ENCODE measurements around the gene HLA-B. TPM values are rescaled to one million over a fixed set of nuclear protein-coding genes. Genes with fewer than 3 reads are reported as not detected.

Gene HLA-B
- total RNA-seq, 1 donor from 2014 or later = 208 TPM

DNA sequence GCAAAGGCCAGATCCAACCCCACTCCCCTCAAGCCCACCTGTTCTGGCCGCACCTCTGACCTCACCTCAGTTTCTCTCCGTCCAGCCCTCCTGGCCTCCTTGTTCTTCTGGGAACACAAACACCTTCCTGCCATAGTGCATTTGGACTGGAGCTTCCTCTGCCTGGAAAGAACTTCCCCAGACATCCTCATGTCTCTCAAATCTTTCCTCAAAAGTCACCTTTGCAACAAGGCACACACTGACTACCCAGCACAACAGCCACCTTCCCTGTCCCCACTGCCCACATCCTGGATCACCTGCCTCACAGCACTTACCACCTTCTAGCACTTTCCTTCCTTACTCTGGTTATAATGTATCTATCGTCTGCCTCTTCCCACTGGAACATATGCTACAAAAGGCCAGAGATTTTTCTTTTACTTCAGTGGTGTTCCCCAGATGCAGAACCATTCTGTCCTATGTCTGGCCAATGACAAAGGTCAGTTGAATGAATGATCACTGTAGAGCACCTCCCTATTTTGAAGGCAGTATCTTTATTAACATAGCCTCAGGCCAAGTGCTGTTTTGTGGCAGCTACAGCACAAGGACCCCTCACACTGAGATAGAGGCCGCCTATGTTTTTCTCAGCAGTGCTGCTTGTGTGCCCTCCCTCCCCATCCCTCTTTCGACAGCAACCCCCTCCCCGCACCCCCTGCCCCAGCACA lies 4.1 kb downstream of the HLA-B start:
- DNase-seq (ENCODE audit: low read depth) = no peak

GRCh38 chr6:31352310-31352682 lies 4.7 kb downstream of the HLA-B start:
- DNase-seq (ENCODE audit: low read depth) = no peak

- DNase-seq (ENCODE audit: low read depth) = no peak
These were observed 5.3 kb downstream of the HLA-B start for GRCh38 chr6:31351401-31352309.

GRCh38 chr6:31351033-31351380 lies 6.0 kb downstream of the HLA-B start:
- no peak for DNase-seq (ENCODE audit: low read depth)

GRCh38 chr6:31350196-31351032 lies 6.6 kb downstream of the HLA-B start:
- DNase-seq (ENCODE audit: low read depth) = no peak

DNA sequence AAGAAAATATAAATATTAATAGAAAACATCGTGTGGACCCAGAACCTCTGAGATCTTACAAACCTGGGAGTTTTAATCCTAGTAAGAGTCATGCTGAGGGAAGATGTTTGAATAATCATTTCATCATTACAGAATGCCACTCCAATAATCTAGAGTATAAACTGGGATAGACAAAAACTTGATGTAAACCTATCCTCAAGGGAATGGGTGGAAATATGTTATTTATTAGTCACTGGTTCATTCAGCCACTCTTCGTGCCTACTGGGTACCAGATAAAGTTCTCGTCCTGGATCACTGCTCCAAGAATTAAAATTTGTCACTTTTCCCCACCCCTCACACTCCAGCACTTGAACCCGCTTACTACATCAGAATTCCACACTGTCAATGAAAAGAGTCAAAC lies 7.7 kb downstream of the HLA-B start:
- DNase-seq (ENCODE audit: low read depth) = no peak

GRCh38 chr6:31345026-31345730 lies 11.8 kb downstream of the HLA-B start:
- no peak for DNase-seq (ENCODE audit: low read depth)

- no peak for DNase-seq (ENCODE audit: low read depth)
These were observed 16.8 kb downstream of the HLA-B start for GRCh38 chr6:31340228-31340627.

DNA sequence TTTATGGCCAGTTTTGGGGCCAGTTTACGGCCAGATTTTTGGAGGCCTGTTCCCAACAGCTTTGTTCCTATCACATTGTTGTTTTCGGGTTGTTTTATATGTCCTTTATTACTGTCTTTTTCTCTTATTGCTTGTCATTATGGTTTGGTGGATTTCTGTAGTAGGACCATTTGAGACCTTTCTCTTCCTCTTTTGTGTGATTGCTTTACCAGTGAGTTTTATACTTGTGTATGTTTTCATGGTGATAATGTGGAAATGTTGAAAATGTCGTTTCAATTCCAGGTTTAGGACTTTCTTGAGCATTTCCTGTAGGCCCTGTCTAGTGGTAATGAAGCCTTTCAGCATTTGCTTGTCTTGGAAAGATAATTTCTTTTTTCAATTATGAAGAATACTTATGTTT lies 17.8 kb downstream of the HLA-B start:
- DNase-seq (ENCODE audit: low read depth) = no peak

DNA sequence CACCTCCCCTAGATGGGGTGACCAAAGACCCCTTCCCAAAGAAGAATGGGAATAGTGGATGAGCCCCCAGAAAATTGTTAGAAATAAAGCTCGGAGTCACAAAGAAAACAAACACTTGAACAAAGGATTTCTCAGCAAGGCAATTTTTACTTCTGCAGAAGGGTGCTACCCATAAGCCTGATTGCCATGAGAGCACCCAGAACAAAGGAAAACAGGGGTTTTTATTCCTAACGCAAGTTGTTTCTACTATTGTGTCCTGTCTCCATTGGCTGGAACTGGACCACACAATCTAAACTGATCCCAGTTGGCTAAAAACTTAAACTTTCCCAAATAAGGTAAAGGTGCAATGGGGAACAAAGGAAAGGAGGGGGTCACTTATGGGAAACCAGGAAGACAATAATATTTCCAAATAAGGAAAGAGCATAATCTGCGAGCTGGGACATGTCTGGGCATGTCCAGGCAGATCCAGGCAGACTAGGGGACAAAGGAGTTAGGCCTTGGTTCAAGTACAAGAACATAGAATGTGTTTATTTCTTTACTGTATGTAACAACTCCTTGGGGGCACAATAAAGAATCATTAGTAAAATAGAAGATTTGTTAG lies 20.0 kb downstream of the HLA-B start:
- DNase-seq (ENCODE audit: low read depth) = peak; percentile 46

DNA sequence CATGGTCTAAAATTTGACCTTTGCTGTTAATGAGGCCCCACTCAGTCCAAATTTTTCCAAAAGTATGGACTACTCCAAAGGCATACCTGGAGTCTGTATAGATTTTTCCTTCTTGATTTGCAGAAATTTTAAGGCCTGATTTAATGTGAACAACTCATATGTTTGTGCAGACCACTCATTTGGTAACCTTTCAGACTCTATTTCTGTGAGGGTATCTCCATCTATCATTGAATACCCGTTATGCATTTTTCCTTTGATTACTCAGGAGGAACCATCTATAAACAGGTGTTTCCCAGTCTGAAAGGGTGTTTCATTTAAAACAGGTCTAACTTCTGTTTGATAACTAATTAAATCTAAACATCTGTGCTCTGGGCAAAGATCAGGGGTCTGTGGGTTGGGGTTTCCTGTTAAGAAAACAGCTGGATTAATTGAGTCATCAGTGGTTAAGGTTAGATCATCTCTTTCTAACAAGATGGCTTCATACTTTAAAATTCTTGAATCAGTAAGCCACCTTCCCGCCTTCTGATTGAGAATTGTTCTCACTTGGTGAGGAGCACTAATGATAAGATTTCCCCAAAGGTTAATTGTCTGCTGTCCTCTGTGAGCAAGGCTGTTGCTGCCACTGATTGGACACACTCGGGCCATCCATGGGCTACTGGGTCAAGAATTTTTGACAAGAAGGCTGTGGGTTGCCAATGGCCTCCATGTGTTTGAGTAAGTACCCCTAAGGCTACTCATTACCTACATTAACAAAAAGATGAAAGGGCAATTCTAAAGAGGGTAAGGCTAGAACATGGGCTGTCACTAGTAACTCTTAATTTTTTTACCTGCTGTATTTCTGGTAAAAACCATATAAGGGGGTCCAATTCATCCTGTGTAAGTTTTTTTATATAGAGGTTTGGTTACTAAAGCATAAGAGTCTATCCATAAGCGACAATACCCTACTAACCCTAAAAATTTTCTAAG lies 24.1 kb downstream of the HLA-B start:
- no peak for DNase-seq (ENCODE audit: low read depth)

GRCh38 chr6:31328355-31328960 lies 28.5 kb downstream of the HLA-B start:
- no peak for DNase-seq (ENCODE audit: low read depth)

GRCh38 chr6:31321820-31322219 lies 35.2 kb downstream of the HLA-B start:
- no peak for DNase-seq (ENCODE audit: low read depth)

GRCh38 chr6:31321005-31321707 lies 35.8 kb downstream of the HLA-B start:
- no peak for DNase-seq (ENCODE audit: low read depth)

DNA sequence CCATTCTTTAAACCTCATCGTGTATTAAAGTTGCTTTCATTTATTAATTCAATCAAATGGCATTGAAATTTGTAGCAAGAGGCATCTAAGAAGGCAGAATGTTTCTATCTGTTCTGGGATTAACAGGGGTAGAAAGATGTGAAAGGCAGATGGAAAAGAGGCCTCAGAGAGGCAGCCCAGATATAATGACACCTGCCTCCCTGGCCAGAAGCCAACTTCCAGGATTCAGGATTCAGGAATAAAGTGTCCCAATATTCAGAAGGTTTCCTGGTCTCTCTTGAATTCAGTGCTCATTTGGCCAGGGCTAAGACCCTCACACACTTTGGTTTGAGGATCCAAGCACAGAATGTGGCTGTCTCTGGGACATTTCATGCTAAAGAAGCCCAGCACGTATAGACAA lies 39.9 kb downstream of the HLA-B start:
- no peak for DNase-seq (ENCODE audit: low read depth)

DNA sequence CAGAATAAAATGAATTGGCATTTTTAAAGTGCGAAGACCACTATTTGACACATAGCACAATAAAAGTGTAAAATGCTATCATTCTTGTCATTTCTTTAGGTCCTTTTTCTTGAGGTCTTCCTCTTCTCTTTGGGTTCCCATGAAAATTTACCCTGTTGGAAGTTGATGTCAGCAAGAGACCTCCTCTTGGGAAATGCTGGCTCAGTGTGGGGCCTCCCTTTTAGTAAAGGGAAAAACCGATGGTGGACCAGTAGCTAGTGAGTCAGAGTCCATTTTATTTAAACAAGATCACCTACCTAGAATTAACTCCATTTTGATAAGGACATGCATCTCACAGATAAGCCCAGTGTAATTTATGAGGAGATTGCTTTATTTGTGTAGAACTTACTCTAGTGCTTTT lies 47.3 kb downstream of the HLA-B start:
- no peak for DNase-seq (ENCODE audit: low read depth)

GRCh38 chr6:31308845-31309175 lies 48.2 kb downstream of the HLA-B start:
- no peak for DNase-seq (ENCODE audit: low read depth)

DNA sequence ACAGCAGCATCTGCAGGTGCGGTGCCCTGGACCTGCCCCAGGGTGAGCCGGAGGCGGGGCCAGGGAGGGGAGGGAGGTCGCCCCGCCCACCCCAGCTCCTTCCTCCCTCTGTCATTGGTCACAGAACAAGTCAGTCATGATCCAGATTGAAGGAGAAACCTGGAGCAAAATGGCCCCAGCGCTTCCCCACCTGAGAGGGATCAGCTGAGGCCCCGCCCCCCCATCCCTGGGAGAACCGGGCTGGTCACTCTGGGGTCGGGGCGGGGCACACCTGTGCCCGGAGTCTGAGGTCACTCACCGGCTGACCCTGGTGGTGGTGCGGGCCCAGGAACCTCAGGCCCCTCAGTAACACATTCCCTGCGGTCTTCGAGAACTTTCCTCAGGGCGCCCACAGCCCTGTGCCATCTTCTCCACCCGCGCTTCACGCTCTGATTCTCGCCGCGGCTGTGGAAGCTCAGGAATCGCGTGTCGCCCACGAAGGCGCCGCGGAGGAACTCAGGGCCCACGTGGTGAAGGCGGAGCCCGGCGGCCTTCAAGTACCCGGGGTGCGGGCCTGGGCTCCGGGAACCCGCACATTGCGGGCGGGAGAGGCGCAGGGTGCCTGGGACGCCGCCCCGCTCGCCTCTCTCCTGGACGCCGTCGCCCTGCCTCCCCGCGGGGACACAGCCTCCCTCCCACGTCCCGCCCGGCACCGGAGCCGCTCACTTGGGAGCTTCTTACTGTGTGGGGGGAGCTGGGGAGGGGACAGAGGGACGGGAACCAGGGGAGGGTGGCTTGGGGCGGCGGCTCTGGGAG lies 48.7 kb downstream of the HLA-B start:
- no peak for DNase-seq (ENCODE audit: low read depth)

All from renal cortical epithelial cell (primary cell).